WERI-Rb-1 (cell line): ENCODE measurements around the gene RYR3.

ENCODE experiments used
- DNase-seq: peaks from one replicate; pipeline ENCODE4 v3.0.0-alpha.2; 2020
- H3K27ac ChIP-seq: fragments of 250-450 bp; sonication (Bioruptor Pico); 2 replicates; pipeline ENCODE4 v1.5.1; 2020; ENCODE audit warnings: mild to moderate bottlenecking, moderate library complexity
- H3K27me3 ChIP-seq: fragments of 250-450 bp; sonication (Bioruptor Pico); 2 replicates; pipeline ENCODE4 v1.5.1; 2021; ENCODE audit warnings: mild to moderate bottlenecking, low read depth, moderate library complexity; ENCODE audit not compliant: insufficient read depth, severe bottlenecking
- H3K36me3 ChIP-seq: fragments of 250-450 bp; sonication (Bioruptor Pico); 2 replicates; pipeline ENCODE4 v1.5.1; 2020; ENCODE audit warnings: mild to moderate bottlenecking, moderate library complexity
- H3K4me3 ChIP-seq: 2 replicates; pipeline ENCODE4 v1.5.1; 2011; ENCODE audit warnings: low read depth, mild to moderate bottlenecking, control low read depth, low read length
- H3K9me3 ChIP-seq: fragments of 250-450 bp; sonication (Bioruptor Pico); 2 replicates; pipeline ENCODE4 v1.5.1; 2021; ENCODE audit warnings: mild to moderate bottlenecking, moderate library complexity; ENCODE audit not compliant: severe bottlenecking
- TF ChIP-seq, protein P1 (sequence below): IDR thresholded peaks from 2 replicates; pipeline ENCODE4 v1.5.1; 2011; ENCODE audit warnings: low read depth, mild to moderate bottlenecking, control low read depth, inconsistent platforms, low read length

The RYR3 gene

GRCh38 chr15:33322091-33322490 lies 11.3 kb downstream of the RYR3 start:
- H3K36me3 ChIP-seq, result no peaks in the 10 kb centered on the region
- TF ChIP-seq, protein P1, sequence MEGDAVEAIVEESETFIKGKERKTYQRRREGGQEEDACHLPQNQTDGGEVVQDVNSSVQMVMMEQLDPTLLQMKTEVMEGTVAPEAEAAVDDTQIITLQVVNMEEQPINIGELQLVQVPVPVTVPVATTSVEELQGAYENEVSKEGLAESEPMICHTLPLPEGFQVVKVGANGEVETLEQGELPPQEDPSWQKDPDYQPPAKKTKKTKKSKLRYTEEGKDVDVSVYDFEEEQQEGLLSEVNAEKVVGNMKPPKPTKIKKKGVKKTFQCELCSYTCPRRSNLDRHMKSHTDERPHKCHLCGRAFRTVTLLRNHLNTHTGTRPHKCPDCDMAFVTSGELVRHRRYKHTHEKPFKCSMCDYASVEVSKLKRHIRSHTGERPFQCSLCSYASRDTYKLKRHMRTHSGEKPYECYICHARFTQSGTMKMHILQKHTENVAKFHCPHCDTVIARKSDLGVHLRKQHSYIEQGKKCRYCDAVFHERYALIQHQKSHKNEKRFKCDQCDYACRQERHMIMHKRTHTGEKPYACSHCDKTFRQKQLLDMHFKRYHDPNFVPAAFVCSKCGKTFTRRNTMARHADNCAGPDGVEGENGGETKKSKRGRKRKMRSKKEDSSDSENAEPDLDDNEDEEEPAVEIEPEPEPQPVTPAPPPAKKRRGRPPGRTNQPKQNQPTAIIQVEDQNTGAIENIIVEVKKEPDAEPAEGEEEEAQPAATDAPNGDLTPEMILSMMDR, result no peak
- H3K27me3 ChIP-seq, result no peaks in the 10 kb centered on the region
- no peaks in the 10 kb centered on the region for H3K9me3 ChIP-seq
- no peak for DNase-seq
- H3K4me3 ChIP-seq, result no peak overlapping the region
- H3K27ac ChIP-seq, result no peak overlapping the region

GRCh38 chr15:33324609-33325008 lies 13.8 kb downstream of the RYR3 start:
- Histone ChIP-seq H3K36me3 (no peaks in the 10 kb centered on the region), H3K27me3 (no peaks in the 10 kb centered on the region), H3K27ac (no peak overlapping the region), H3K9me3 (no peaks in the 10 kb centered on the region), H3K4me3 (no peak overlapping the region)
- no peak for DNase-seq
- TF ChIP-seq, protein P1, result no peak

DNA sequence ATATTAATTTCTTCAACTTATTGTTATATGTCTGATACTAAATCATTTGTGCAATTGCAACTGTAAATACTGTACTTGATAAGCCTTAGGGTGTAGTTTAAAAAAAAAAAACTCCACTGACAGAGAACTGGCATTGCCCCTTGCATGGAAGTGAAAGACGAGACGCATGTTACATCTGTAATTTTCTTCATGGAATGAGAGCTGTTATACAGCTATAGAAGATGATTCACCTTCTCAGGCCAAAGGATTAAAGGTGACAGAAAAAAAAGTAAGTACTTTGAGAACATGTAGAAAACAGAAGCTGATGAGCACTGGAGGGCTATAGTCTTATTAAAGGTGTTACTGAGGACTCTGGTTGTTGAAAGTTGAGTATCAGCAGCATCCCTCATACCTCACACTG lies 16.1 kb downstream of the RYR3 start:
- Histone ChIP-seq H3K27me3 (no peaks in the 10 kb centered on the region), H3K36me3 (no peaks in the 10 kb centered on the region), H3K9me3 (no peaks in the 10 kb centered on the region), H3K27ac (no peak overlapping the region), H3K4me3 (no peak overlapping the region)
- TF ChIP-seq, protein P1, result no peak
- no peak for DNase-seq

- DNase-seq, result no peak
Observed at GRCh38 chr15:33328106-33328505, 17.3 kb downstream of the RYR3 start.

DNA sequence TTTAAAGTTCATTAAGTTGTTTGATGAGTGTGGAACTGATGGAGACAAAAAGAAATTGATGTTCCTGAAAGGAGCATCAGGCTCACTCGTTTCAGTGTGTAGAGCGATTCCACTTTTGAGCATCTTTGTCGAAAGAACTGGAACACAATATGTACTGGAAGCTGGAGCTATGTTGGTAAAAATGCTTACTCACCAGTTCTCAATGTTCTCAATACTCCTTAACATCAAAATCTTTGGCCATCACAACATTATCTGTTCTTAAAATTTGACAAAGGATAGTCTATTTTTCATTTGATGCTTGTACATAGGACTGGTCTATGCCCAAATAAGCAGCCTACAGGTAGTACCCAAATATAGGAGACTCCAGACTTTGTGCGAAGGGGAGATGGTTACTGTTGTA lies 18.7 kb downstream of the RYR3 start:
- Histone ChIP-seq H3K27ac (no peak overlapping the region), H3K27me3 (no peaks in the 10 kb centered on the region)
- no peak for DNase-seq

More at GRCh38 chr15:33328106-33328505, 17.3 kb downstream of the RYR3 start:
- Histone ChIP-seq H3K27ac (no peak overlapping the region), H3K4me3 (no peak overlapping the region), H3K36me3 (no peaks in the 10 kb centered on the region), H3K9me3 (no peaks in the 10 kb centered on the region), H3K27me3 (no peaks in the 10 kb centered on the region)
- TF ChIP-seq, protein P1, result no peak

DNA sequence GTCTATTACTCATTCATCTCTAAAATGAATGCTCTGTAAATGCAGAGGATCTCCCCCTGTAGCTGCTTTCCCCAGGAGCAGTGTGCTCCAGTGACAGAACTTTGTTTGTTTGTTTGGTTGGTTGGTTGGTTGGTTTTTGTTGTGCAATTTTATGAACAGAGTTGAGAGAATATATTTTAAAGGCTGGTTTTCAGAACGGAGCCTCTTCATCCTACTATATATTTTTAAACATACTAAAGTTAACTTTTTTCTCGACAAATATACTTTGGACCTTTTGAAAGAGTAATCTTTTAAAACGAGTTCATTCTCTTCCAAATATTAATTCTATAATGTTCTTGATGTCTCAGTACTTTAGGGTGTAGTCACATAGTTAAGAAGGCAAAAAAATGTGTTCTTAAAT lies 20.2 kb downstream of the RYR3 start:
- Histone ChIP-seq H3K4me3 (no peak overlapping the region), H3K27ac (no peak overlapping the region), H3K9me3 (peaks cover 4% of the 10 kb centered on the region), H3K27me3 (no peaks in the 10 kb centered on the region), H3K36me3 (no peaks in the 10 kb centered on the region)
- DNase-seq, result no peak
- TF ChIP-seq, protein P1, result no peak

More for the DNA sequence above, 18.7 kb downstream of the RYR3 start:
- Histone ChIP-seq H3K9me3 (no peaks in the 10 kb centered on the region), H3K36me3 (no peaks in the 10 kb centered on the region), H3K4me3 (no peak overlapping the region)
- TF ChIP-seq, protein P1, result no peak
